RWPE2 (cell line): ENCODE data around the gene KLRB1.
"Not testable (repeated sequence)": the region's sequence is repeated elsewhere in the genome, so short reads cannot be mapped to it uniquely, and the experiment has no call there.

ENCODE experiments used
- ATAC-seq: fragments of 200-7000 bp; cut with Tn5 transposase; 3 replicates; pipeline ENCODE4 v1.9.1; 2021; ENCODE audit warnings: low read depth
- DNase-seq: peaks from one replicate; pipeline ENCODE4 v3.0.0-alpha.2; 2020; ENCODE audit warnings: low spot score
- H3K27ac ChIP-seq: fragments of 450-650 bp; 2 replicates; pipeline ENCODE4 v1.5.1; 2017; ENCODE audit warnings: mild to moderate bottlenecking; ENCODE audit not compliant: poor library complexity, severe bottlenecking
- H3K27me3 ChIP-seq: fragments of 250-450 bp; sonication (Bioruptor Pico); 2 replicates; pipeline ENCODE4 v1.5.1; 2021; ENCODE audit warnings: mild to moderate bottlenecking, moderate library complexity; ENCODE audit not compliant: insufficient read depth, poor library complexity, severe bottlenecking
- H3K36me3 ChIP-seq: fragments of 250-450 bp; sonication (Bioruptor Pico); 2 replicates; pipeline ENCODE4 v1.5.1; 2020; ENCODE audit warnings: low read depth, mild to moderate bottlenecking, moderate library complexity
- H3K4me1 ChIP-seq: fragments of 250-450 bp; sonication (Bioruptor Pico); 2 replicates; pipeline ENCODE4 v1.5.1; 2021; ENCODE audit warnings: mild to moderate bottlenecking, moderate library complexity; ENCODE audit not compliant: insufficient read depth, poor library complexity, severe bottlenecking
- H3K4me3 ChIP-seq: fragments of 250-450 bp; sonication (Bioruptor Pico); 2 replicates; pipeline ENCODE4 v1.5.1; 2021; ENCODE audit warnings: mild to moderate bottlenecking, moderate library complexity; ENCODE audit not compliant: severe bottlenecking
- H3K9me3 ChIP-seq: fragments of 250-450 bp; sonication (Bioruptor Pico); 2 replicates; pipeline ENCODE4 v1.5.1; 2021; ENCODE audit warnings: mild to moderate bottlenecking, moderate library complexity; ENCODE audit not compliant: severe bottlenecking
- CTCF ChIP-seq: fragments of 450-650 bp; IDR thresholded peaks from one replicate; pipeline ENCODE4 v1.5.1; 2017; ENCODE audit warnings: mild to moderate bottlenecking, moderate library complexity; ENCODE audit not compliant: poor library complexity, severe bottlenecking

The KLRB1 gene

GRCh38 chr12:9598363-9598762, 9.4 kb downstream of the KLRB1 start:
- no peak overlapping the region for H3K27ac ChIP-seq
- no peaks in the 10 kb centered on the region for H3K4me1 ChIP-seq
- H3K9me3 ChIP-seq = no peaks in the 10 kb centered on the region
- H3K4me3 ChIP-seq = no peak overlapping the region
- H3K36me3 ChIP-seq = no peaks in the 10 kb centered on the region
- TF ChIP-seq CTCF = no peak
- no peaks in the 10 kb centered on the region for H3K27me3 ChIP-seq
- DNase-seq = no peak
- ATAC-seq = no peak

- no peaks in the 10 kb centered on the region for H3K4me1 ChIP-seq
- DNase-seq (no peak), ATAC-seq (no peak)
- no peak overlapping the region for H3K27ac ChIP-seq
- H3K27me3 ChIP-seq = no peaks in the 10 kb centered on the region
- no peaks in the 10 kb centered on the region for H3K9me3 ChIP-seq
- no peak for TF ChIP-seq CTCF
- H3K4me3 ChIP-seq = no peak overlapping the region
- no peaks in the 10 kb centered on the region for H3K36me3 ChIP-seq
Observed at GRCh38 chr12:9597365-9597764, 10.4 kb downstream of the KLRB1 start.

GRCh38 chr12:9590441-9590840, 17.3 kb downstream of the KLRB1 start:
- no peak for ATAC-seq

GRCh38 chr12:9588749-9589148, 19.0 kb downstream of the KLRB1 start:
- Histone ChIP-seq H3K9me3 (no peaks in the 10 kb centered on the region), H3K27me3 (no peaks in the 10 kb centered on the region), H3K36me3 (no peaks in the 10 kb centered on the region), H3K4me3 (no peak overlapping the region), H3K27ac (no peak overlapping the region), H3K4me1 (no peaks in the 10 kb centered on the region)
- TF ChIP-seq CTCF = no peak
- DNase-seq (no peak), ATAC-seq (no peak)

More at GRCh38 chr12:9590441-9590840, 17.3 kb downstream of the KLRB1 start:
- no peak for TF ChIP-seq CTCF
- no peak for DNase-seq
- Histone ChIP-seq H3K27ac (no peak overlapping the region), H3K27me3 (no peaks in the 10 kb centered on the region), H3K36me3 (no peaks in the 10 kb centered on the region), H3K4me3 (no peak overlapping the region), H3K4me1 (no peaks in the 10 kb centered on the region), H3K9me3 (no peaks in the 10 kb centered on the region)

- Histone ChIP-seq H3K27ac (no peak overlapping the region), H3K27me3 (no peaks in the 10 kb centered on the region), H3K4me3 (no peak overlapping the region), H3K9me3 (no peaks in the 10 kb centered on the region), H3K4me1 (no peaks in the 10 kb centered on the region), H3K36me3 (no peaks in the 10 kb centered on the region)
- no peak for DNase-seq
- TF ChIP-seq CTCF = no peak
- ATAC-seq = no peak
Observed at GRCh38 chr12:9587987-9588600, 19.6 kb downstream of the KLRB1 start.

- ATAC-seq, H3K27me3 ChIP-seq, H3K36me3 ChIP-seq, H3K4me1 ChIP-seq, H3K27ac ChIP-seq, H3K9me3 ChIP-seq, DNase-seq, H3K4me3 ChIP-seq: not testable (repeated sequence)
Observed at GRCh38 chr12:9577729-9578128, 30.0 kb downstream of the KLRB1 start.

GRCh38 chr12:9567151-9567550, 40.6 kb downstream of the KLRB1 start:
- not testable (repeated sequence) for H3K36me3 ChIP-seq, DNase-seq, H3K4me1 ChIP-seq, H3K4me3 ChIP-seq, H3K27ac ChIP-seq, H3K9me3 ChIP-seq, H3K27me3 ChIP-seq, ATAC-seq
